GM18498 (cell line): ENCODE measurements around the gene RUVBL2.

Experiments
- ATAC-seq: cut with Tn5 transposase; IDR thresholded peaks from one replicate; pipeline ENCODE4 v1.9.1; 2021; ENCODE audit warnings: mild to moderate bottlenecking, moderate library complexity; ENCODE audit not compliant: unreplicated experiment

Gene RUVBL2

GRCh38 chr19:48963371-48964204 is 30.1 kb upstream of the RUVBL2 start:
- no peak for ATAC-seq

- ATAC-seq = no peak
Measured at GRCh38 chr19:48964205-48965039, 29.3 kb upstream of the RUVBL2 start.

- peak; percentile 58 for ATAC-seq
Measured at GRCh38 chr19:48965040-48965805, 28.5 kb upstream of the RUVBL2 start, which contains the start of gene FTL. FTL (plus strand) TSS chr19:48965309; CDS start chr19:48965508, 199 bp downstream.

- peak; percentile 33 for ATAC-seq
Measured at GRCh38 chr19:48965806-48966540, 27.7 kb upstream of the RUVBL2 start.

GRCh38 chr19:48966541-48967345 is 26.9 kb upstream of the RUVBL2 start:
- no peak for ATAC-seq

- no peak for ATAC-seq
Measured at GRCh38 chr19:48967346-48968178, 26.1 kb upstream of the RUVBL2 start.

- no peak for ATAC-seq
Measured at GRCh38 chr19:48968179-48968661, 25.5 kb upstream of the RUVBL2 start.

- no peak for ATAC-seq
Measured at GRCh38 chr19:48968813-48969218, 24.9 kb upstream of the RUVBL2 start.

GRCh38 chr19:48969276-48970138 is 24.2 kb upstream of the RUVBL2 start:
- ATAC-seq = no peak

GRCh38 chr19:48970139-48970766 is 23.4 kb upstream of the RUVBL2 start:
- no peak for ATAC-seq

GRCh38 chr19:48970923-48971395 is 22.7 kb upstream of the RUVBL2 start:
- no peak for ATAC-seq

- ATAC-seq = no peak
Measured at GRCh38 chr19:48975947-48976847, 17.5 kb upstream of the RUVBL2 start.

GRCh38 chr19:48977061-48977460 is 16.6 kb upstream of the RUVBL2 start:
- ATAC-seq = no peak

- ATAC-seq = no peak
Measured at GRCh38 chr19:48982280-48982679, 11.4 kb upstream of the RUVBL2 start.

- no peak for ATAC-seq
Measured at GRCh38 chr19:48985711-48986110, 8.0 kb upstream of the RUVBL2 start.

GRCh38 chr19:48986211-48986610 is 7.5 kb upstream of the RUVBL2 start:
- ATAC-seq = no peak
